IPS-18a (cell line): ENCODE measurements around the gene SUCNR1.
"Not testable (repeated sequence)": the region's sequence is repeated elsewhere in the genome, so short reads cannot be mapped to it uniquely, and the experiment has no call there.

Experiments used
- H3K27ac ChIP-seq: one replicate; pipeline ENCODE4 v1.5.1; 2013; ENCODE audit warnings: low read length
- H3K27me3 ChIP-seq: one replicate; pipeline ENCODE4 v1.6.1; 2013; ENCODE audit warnings: mild to moderate bottlenecking, low read length; ENCODE audit not compliant: control insufficient read depth, insufficient read depth
- H3K36me3 ChIP-seq: one replicate; pipeline ENCODE4 v1.6.1; 2013; ENCODE audit warnings: low read depth, low read length; ENCODE audit not compliant: control insufficient read depth
- H3K4me1 ChIP-seq: one replicate; pipeline ENCODE4 v1.6.1; 2013; ENCODE audit warnings: low read depth, low read length; ENCODE audit not compliant: control insufficient read depth
- H3K4me3 ChIP-seq: one replicate; pipeline ENCODE4 v1.5.1; 2013; ENCODE audit warnings: low read length
- H3K9ac ChIP-seq: one replicate; pipeline ENCODE4 v1.6.1; 2013; ENCODE audit warnings: mild to moderate bottlenecking, low read length, moderate library complexity
- H3K9me3 ChIP-seq: one replicate; pipeline ENCODE4 v1.6.1; 2013; ENCODE audit warnings: low read depth, low read length; ENCODE audit not compliant: control insufficient read depth

SUCNR1 gene

GRCh38 chr3:151925876-151926275 lies 52.4 kb downstream of the SUCNR1 start:
- Histone ChIP-seq H3K27ac (no peak overlapping the region), H3K27me3 (no peaks in the 10 kb centered on the region), H3K9me3 (no peaks in the 10 kb centered on the region), H3K4me3 (no peak overlapping the region), H3K36me3 (no peaks in the 10 kb centered on the region), H3K4me1 (no peaks in the 10 kb centered on the region), H3K9ac (no peak overlapping the region)

GRCh38 chr3:151926956-151927355 lies 53.5 kb downstream of the SUCNR1 start:
- no peak overlapping the region for H3K4me3 ChIP-seq

GRCh38 chr3:151927915-151928525 lies 54.6 kb downstream of the SUCNR1 start:
- H3K27ac ChIP-seq, H3K4me3 ChIP-seq, H3K4me1 ChIP-seq, H3K36me3 ChIP-seq, H3K9me3 ChIP-seq, H3K9ac ChIP-seq, H3K27me3 ChIP-seq: not testable (repeated sequence)

More at GRCh38 chr3:151926956-151927355, 53.5 kb downstream of the SUCNR1 start:
- no peaks in the 10 kb centered on the region for H3K27me3 ChIP-seq
- H3K9ac ChIP-seq: no peak overlapping the region
- no peaks in the 10 kb centered on the region for H3K4me1 ChIP-seq
- H3K36me3 ChIP-seq: no peaks in the 10 kb centered on the region
- no peak overlapping the region for H3K27ac ChIP-seq
- H3K9me3 ChIP-seq: no peaks in the 10 kb centered on the region

GRCh38 chr3:151931171-151931570 lies 57.7 kb downstream of the SUCNR1 start:
- no peak overlapping the region for H3K27ac ChIP-seq
- no peaks in the 10 kb centered on the region for H3K36me3 ChIP-seq
- no peaks in the 10 kb centered on the region for H3K27me3 ChIP-seq
- H3K4me1 ChIP-seq: no peaks in the 10 kb centered on the region
- H3K9ac ChIP-seq: no peak overlapping the region
- H3K9me3 ChIP-seq: no peaks in the 10 kb centered on the region
- no peak overlapping the region for H3K4me3 ChIP-seq

- H3K9me3 ChIP-seq: no peaks in the 10 kb centered on the region
- H3K4me3 ChIP-seq: no peak overlapping the region
- no peak overlapping the region for H3K27ac ChIP-seq
- no peaks in the 10 kb centered on the region for H3K27me3 ChIP-seq
- H3K9ac ChIP-seq: no peak overlapping the region
- H3K36me3 ChIP-seq: no peaks in the 10 kb centered on the region
- H3K4me1 ChIP-seq: no peaks in the 10 kb centered on the region
Measured at GRCh38 chr3:151933234-151933853, 59.9 kb downstream of the SUCNR1 start.
